Measurements from ENCODE around the gene LIMS1. TPM values are rescaled to one million over a fixed set of nuclear protein-coding genes. Genes with fewer than 3 reads are reported as not detected.

LIMS1 gene
- total and polyA plus RNA-seq, 2 of the 13 experiments (the other 11 are each of a cell fraction or from before 2014, with no cell fraction given) = 38.3 to 49.6 TPM

DNA sequence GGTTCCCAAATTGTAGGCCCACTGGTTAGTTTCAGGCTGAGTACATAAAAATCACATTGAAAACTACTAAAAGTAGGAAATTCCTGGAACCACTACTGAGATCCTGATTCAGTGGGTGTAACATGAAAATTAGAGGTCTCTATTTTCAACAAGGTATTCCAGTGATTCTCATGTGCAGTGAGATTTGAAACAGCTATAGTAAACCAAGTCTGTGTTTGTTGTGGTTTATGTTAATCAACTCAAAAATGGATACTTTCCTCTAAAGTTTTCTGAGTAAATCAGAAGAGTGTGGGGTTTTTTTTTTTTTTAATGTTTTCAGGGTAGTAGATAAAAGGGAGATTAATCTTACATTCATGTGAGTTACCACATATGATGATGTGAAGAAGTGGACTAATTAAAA, 42.4 kb upstream of the LIMS1 start:
- FAIRE-seq (no peak), ATAC-seq (no peak), DNase-seq (ENCODE audit: low spot score) (no peak)
- peaks cover 8 to 45% of the 10 kb centered on the region in 2 experiments for H3K36me3 ChIP-seq (replicated peaks in 1 of 2; ENCODE audit: control insufficient read depth in 1 of 2, insufficient read depth in 2 of 2, low read length in 2 of 2)
- H3K4me2 ChIP-seq (ENCODE audit: low read depth, low read length) = no peak overlapping the region
- intact Hi-C loops (cut with micrococcal nuclease; ENCODE audit: unreplicated experiment) = loop anchor here (2.0 to 5.0 kb wide), 2 partner anchors 40 to 93 kb away; partner anchors contain the start of gene LIMS1
- no peak overlapping the region for H3K9ac ChIP-seq (ENCODE audit: insufficient read depth, low read depth, low read length)
- POLR2A ChIA-PET = interaction anchor here (1.0 kb wide), 1 partner anchor 42 kb away, joined by 6 read pairs; the partner anchor contains the start of gene LIMS1
- peaks cover 27% of the 10 kb centered on the region for H3K4me1 ChIP-seq (ENCODE audit: insufficient read depth, low read length)
- no TSS peak for BruUV-seq (replicated peaks)
- H3K4me3 ChIP-seq (replicated peaks in 1 of 3; ENCODE audit: insufficient read depth in 1 of 3, low read depth in 2 of 3, low read length in 3 of 3) = no peak overlapping the region
- in situ Hi-C loops (cut with HindIII; ENCODE audit: extremely low pct_ligation_motif_present, low pct_unique_long_range_greater_than_20kb) = no loop called here
- no peaks in the 10 kb centered on the region for H3K27me3 ChIP-seq (ENCODE audit: control insufficient read depth in 1 of 2, insufficient read depth in 2 of 2, low read length in 2 of 2)
- no peaks in the 10 kb centered on the region for H3K9me3 ChIP-seq (ENCODE audit: low read length)
- H3K79me2 ChIP-seq (ENCODE audit: insufficient read depth, low read length) = no peaks in the 10 kb centered on the region
- no peak for TF ChIP-seq GABPB1 (CRISPR knock-in tag; IDR thresholded peaks at IDR 0.05)
- TF ChIP-seq, protein P1, sequence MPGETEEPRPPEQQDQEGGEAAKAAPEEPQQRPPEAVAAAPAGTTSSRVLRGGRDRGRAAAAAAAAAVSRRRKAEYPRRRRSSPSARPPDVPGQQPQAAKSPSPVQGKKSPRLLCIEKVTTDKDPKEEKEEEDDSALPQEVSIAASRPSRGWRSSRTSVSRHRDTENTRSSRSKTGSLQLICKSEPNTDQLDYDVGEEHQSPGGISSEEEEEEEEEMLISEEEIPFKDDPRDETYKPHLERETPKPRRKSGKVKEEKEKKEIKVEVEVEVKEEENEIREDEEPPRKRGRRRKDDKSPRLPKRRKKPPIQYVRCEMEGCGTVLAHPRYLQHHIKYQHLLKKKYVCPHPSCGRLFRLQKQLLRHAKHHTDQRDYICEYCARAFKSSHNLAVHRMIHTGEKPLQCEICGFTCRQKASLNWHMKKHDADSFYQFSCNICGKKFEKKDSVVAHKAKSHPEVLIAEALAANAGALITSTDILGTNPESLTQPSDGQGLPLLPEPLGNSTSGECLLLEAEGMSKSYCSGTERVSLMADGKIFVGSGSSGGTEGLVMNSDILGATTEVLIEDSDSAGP (CRISPR knock-in tag; IDR thresholded peaks at IDR 0.05; ENCODE audit: borderline replicate concordance) = no peak
- no peak for TF ChIP-seq TBX3 (IDR thresholded peaks at IDR 0.05; ENCODE audit: borderline replicate concordance)
- TF ChIP-seq SUZ12 (IDR thresholded peaks at IDR 0.05; ENCODE audit: low read depth, low read length) = no peak
- no peak for TF ChIP-seq MYNN (CRISPR knock-in tag; IDR thresholded peaks at IDR 0.05; ENCODE audit: low read depth)
- no peak for TF ChIP-seq ZNF768 (CRISPR knock-in tag; IDR thresholded peaks at IDR 0.05)
- TF ChIP-seq, protein P2, sequence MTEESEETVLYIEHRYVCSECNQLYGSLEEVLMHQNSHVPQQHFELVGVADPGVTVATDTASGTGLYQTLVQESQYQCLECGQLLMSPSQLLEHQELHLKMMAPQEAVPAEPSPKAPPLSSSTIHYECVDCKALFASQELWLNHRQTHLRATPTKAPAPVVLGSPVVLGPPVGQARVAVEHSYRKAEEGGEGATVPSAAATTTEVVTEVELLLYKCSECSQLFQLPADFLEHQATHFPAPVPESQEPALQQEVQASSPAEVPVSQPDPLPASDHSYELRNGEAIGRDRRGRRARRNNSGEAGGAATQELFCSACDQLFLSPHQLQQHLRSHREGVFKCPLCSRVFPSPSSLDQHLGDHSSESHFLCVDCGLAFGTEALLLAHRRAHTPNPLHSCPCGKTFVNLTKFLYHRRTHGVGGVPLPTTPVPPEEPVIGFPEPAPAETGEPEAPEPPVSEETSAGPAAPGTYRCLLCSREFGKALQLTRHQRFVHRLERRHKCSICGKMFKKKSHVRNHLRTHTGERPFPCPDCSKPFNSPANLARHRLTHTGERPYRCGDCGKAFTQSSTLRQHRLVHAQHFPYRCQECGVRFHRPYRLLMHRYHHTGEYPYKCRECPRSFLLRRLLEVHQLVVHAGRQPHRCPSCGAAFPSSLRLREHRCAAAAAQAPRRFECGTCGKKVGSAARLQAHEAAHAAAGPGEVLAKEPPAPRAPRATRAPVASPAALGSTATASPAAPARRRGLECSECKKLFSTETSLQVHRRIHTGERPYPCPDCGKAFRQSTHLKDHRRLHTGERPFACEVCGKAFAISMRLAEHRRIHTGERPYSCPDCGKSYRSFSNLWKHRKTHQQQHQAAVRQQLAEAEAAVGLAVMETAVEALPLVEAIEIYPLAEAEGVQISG (CRISPR knock-in tag; IDR thresholded peaks at IDR 0.05) = no peak
- TF ChIP-seq PAX8 (CRISPR knock-in tag; IDR thresholded peaks at IDR 0.05; ENCODE audit: borderline replicate concordance) = no peak
- TF ChIP-seq ZNF569 (CRISPR knock-in tag; IDR thresholded peaks at IDR 0.05; ENCODE audit: borderline replicate concordance) = no peak
- TF ChIP-seq SMARCE1 (IDR thresholded peaks at IDR 0.05; ENCODE audit: borderline replicate concordance) = no peak
- no peak for TF ChIP-seq TGIF2 (CRISPR knock-in tag; IDR thresholded peaks at IDR 0.05)
- no peak for TF ChIP-seq TCF7L2 (IDR thresholded peaks at IDR 0.05; ENCODE audit: low read depth, low read length)
- no peak for TF ChIP-seq ZNF501 (CRISPR knock-in tag; IDR thresholded peaks at IDR 0.05)
- TF ChIP-seq, protein P3, sequence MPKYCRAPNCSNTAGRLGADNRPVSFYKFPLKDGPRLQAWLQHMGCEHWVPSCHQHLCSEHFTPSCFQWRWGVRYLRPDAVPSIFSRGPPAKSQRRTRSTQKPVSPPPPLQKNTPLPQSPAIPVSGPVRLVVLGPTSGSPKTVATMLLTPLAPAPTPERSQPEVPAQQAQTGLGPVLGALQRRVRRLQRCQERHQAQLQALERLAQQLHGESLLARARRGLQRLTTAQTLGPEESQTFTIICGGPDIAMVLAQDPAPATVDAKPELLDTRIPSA (CRISPR knock-in tag; IDR thresholded peaks at IDR 0.05; ENCODE audit: borderline replicate concordance) = no peak
- TF ChIP-seq, protein P4, sequence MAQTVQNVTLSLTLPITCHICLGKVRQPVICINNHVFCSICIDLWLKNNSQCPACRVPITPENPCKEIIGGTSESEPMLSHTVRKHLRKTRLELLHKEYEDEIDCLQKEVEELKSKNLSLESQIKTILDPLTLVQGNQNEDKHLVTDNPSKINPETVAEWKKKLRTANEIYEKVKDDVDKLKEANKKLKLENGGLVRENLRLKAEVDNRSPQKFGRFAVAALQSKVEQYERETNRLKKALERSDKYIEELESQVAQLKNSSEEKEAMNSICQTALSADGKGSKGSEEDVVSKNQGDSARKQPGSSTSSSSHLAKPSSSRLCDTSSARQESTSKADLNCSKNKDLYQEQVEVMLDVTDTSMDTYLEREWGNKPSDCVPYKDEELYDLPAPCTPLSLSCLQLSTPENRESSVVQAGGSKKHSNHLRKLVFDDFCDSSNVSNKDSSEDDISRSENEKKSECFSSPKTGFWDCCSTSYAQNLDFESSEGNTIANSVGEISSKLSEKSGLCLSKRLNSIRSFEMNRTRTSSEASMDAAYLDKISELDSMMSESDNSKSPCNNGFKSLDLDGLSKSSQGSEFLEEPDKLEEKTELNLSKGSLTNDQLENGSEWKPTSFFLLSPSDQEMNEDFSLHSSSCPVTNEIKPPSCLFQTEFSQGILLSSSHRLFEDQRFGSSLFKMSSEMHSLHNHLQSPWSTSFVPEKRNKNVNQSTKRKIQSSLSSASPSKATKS (CRISPR knock-in tag; IDR thresholded peaks at IDR 0.05) = no peak
- TF ChIP-seq FOXP1 (IDR thresholded peaks at IDR 0.05) = no peak
- no peak for TF ChIP-seq FOXP1 (CRISPR knock-in tag; IDR thresholded peaks at IDR 0.05)
- no peak for TF ChIP-seq ZNF660 (CRISPR knock-in tag; IDR thresholded peaks at IDR 0.05; ENCODE audit: borderline replicate concordance, low read depth)
- TF ChIP-seq ISX (CRISPR knock-in tag; conservative IDR thresholded peaks at IDR 0.05) = no peak
- no peak for TF ChIP-seq ZNF292 (CRISPR knock-in tag; IDR thresholded peaks at IDR 0.05; ENCODE audit: borderline replicate concordance, low read depth)
- CTCF ChIA-PET (ENCODE audit: low intra/inter-chr PET ratio, low total read pairs) = no interaction called here
- no peak overlapping the region for H2AFZ ChIP-seq (ENCODE audit: low read length)
- H4K20me1 ChIP-seq (ENCODE audit: insufficient read depth, low read length) = no peaks in the 10 kb centered on the region
- no peak overlapping the region for H3K27ac ChIP-seq (ENCODE audit: extremely low read length, insufficient read depth, low read length)
